H1 (cell line): ENCODE measurements around the gene FAM228B. TPM values are rescaled to one million over a fixed set of nuclear protein-coding genes. Genes with fewer than 3 reads are reported as not detected.

Experiments used
- CTCF ChIA-PET: fragments of 300-600 bp; sonication (Branson Sonifier 250); formaldehyde crosslinking; loops from one replicate; lab custom pipeline; 2021; ENCODE audit not compliant: partially characterized antibody; lab: Charles Lee
- POLR2A ChIA-PET: fragments of 300-600 bp; sonication (Branson Sonifier 250); formaldehyde crosslinking; loops from one replicate; lab custom pipeline; 2021; ENCODE audit warnings: inconsistent platforms; ENCODE audit not compliant: partially characterized antibody; lab: Charles Lee
- DNase-seq, 2 experiments: peaks; one replicate each; pipeline versions ENCODE4 v3.0.0 to v3.0.0-alpha.2; 2010 to 2022; ENCODE audit warnings: low spot score in 2 of 2, low read depth in 1 of 2, mixed read lengths in 1 of 2
- FAIRE-seq: peaks from 2 replicates; lab custom pipeline; 2011; peaks lifted over from hg19 to GRCh38; lab: Jason Lieb, UNC
- H2AFZ ChIP-seq: 2 replicates; pipeline ENCODE4 v1.8.1; 2012; ENCODE audit warnings: low read length, inconsistent platforms
- H2AK5ac ChIP-seq: 2 replicates; pipeline ENCODE4 v1.6.1; 2013; ENCODE audit warnings: low read depth, low read length
- H2BK120ac ChIP-seq: replicated peaks from 2 replicates; pipeline ENCODE3; 2013; ENCODE audit warnings: low read depth, low read length, inconsistent platforms
- H2BK12ac ChIP-seq: 2 replicates; pipeline ENCODE4 v1.6.1; 2013; ENCODE audit warnings: low read depth, low read length
- H2BK15ac ChIP-seq: 2 replicates; pipeline ENCODE4 v1.6.1; 2013; ENCODE audit warnings: low read length
- H2BK20ac ChIP-seq: 2 replicates; pipeline ENCODE4 v1.6.1; 2013; ENCODE audit warnings: low read length
- H2BK5ac ChIP-seq: 2 replicates; pipeline ENCODE4 v1.6.1; 2013; ENCODE audit warnings: low read depth, low read length
- H3K14ac ChIP-seq: 2 replicates; pipeline ENCODE4 v1.6.1; 2013; ENCODE audit warnings: inconsistent platforms; ENCODE audit not compliant: insufficient read length
- H3K18ac ChIP-seq: 2 replicates; pipeline ENCODE4 v1.6.1; 2013; ENCODE audit warnings: low read length; ENCODE audit errors: extremely low read depth
- H3K23ac ChIP-seq: 2 replicates; pipeline ENCODE4 v1.6.1; 2013; ENCODE audit warnings: inconsistent platforms; ENCODE audit not compliant: insufficient read length
- H3K23me2 ChIP-seq: 2 replicates; pipeline ENCODE4 v1.6.1; 2013; ENCODE audit warnings: low read depth, low read length
- H3K27ac ChIP-seq: 2 replicates; pipeline ENCODE4 v1.6.1; 2011; ENCODE audit warnings: low read depth, low read length, inconsistent platforms
- H3K27me3 ChIP-seq, 4 experiments: replicated peaks in 1 of 4; 1 replicate in 1 of 4; 2 replicates in 3 of 4; pipeline versions ENCODE4 v1.6.1 to v1.8.1; 2011 to 2013; ENCODE audit warnings: low read length in 3 of 4, mild to moderate bottlenecking in 3 of 4, inconsistent platforms in 2 of 4, mixed read lengths in 2 of 4, moderate library complexity in 1 of 4; ENCODE audit not compliant: control insufficient read depth in 3 of 4, insufficient read depth in 3 of 4; ENCODE audit errors: extremely low read depth in 1 of 4
- H3K36me3 ChIP-seq, 4 experiments: 2 replicates each; pipeline versions ENCODE4 v1.6.1 to v1.8.1; 2011 to 2013; ENCODE audit warnings: mild to moderate bottlenecking in 4 of 4, low read length in 3 of 4, moderate library complexity in 2 of 4, control low read depth in 1 of 4, inconsistent platforms in 1 of 4; ENCODE audit not compliant: insufficient read depth in 4 of 4, control insufficient read depth in 2 of 4
- H3K4ac ChIP-seq: replicated peaks from 2 replicates; pipeline ENCODE3; 2013; ENCODE audit warnings: low read length, low read depth, mixed read lengths, inconsistent platforms; ENCODE audit not compliant: insufficient read length
- H3K4me1 ChIP-seq, 4 experiments: replicated peaks in 1 of 4; 1 replicate in 1 of 4; 2 replicates in 3 of 4; pipeline versions ENCODE4 v1.6.1 to v1.8.1; 2011 to 2013; ENCODE audit warnings: low read length in 3 of 4, inconsistent platforms in 2 of 4, mixed read lengths in 1 of 4; ENCODE audit not compliant: insufficient read depth in 4 of 4, control insufficient read depth in 3 of 4
- H3K4me2 ChIP-seq, 2 experiments: 2 replicates each; pipeline versions ENCODE4 v1.6.1 to v1.8.1; 2011 to 2013; ENCODE audit warnings: low read depth in 2 of 2, low read length in 2 of 2, control low read depth in 1 of 2, inconsistent platforms in 1 of 2, mild to moderate bottlenecking in 1 of 2; ENCODE audit not compliant: insufficient read depth in 1 of 2
- H3K4me3 ChIP-seq, 4 experiments: fragments of 200-600, 300-600 bp in 1 of 4; sonication (generic), shearing (Covaris generic), sonication (Bioruptor Twin) in 1 of 4; 2 replicates each; pipeline versions ENCODE4 v1.5.1 to v1.8.1; 2011 to 2016; ENCODE audit warnings: low read length in 4 of 4, low read depth in 3 of 4, control low read depth in 2 of 4, inconsistent platforms in 2 of 4, mild to moderate bottlenecking in 2 of 4, mixed read lengths in 1 of 4, moderate library complexity in 1 of 4; ENCODE audit not compliant: insufficient read depth in 2 of 4; ENCODE audit errors: extremely low read depth in 1 of 4
- H3K56ac ChIP-seq: replicated peaks from 2 replicates; pipeline ENCODE3; 2013; ENCODE audit warnings: low read depth, mild to moderate bottlenecking, mixed read lengths, low read length, inconsistent platforms; ENCODE audit not compliant: insufficient read length
- H3K79me1 ChIP-seq: 2 replicates; pipeline ENCODE4 v1.6.1; 2013; ENCODE audit warnings: low read depth, low read length, control low read depth
- H3K79me2 ChIP-seq, 2 experiments: 2 replicates each; pipeline versions ENCODE4 v1.6.1 to v1.8.1; 2012 to 2013; ENCODE audit warnings: low read length in 2 of 2, mild to moderate bottlenecking in 2 of 2, inconsistent platforms in 1 of 2; ENCODE audit not compliant: insufficient read depth in 2 of 2, control insufficient read depth in 1 of 2
- H3K9ac ChIP-seq, 4 experiments: replicated peaks in 1 of 4; 1 replicate in 1 of 4; 2 replicates in 3 of 4; pipeline versions ENCODE4 v1.6.1 to v1.8.1; 2011 to 2013; ENCODE audit warnings: low read depth in 3 of 4, low read length in 3 of 4, control low read depth in 2 of 4, mild to moderate bottlenecking in 2 of 4, moderate library complexity in 2 of 4, inconsistent platforms in 1 of 4; ENCODE audit errors: extremely low read depth in 1 of 4
- H3K9me3 ChIP-seq, 2 experiments: 2 replicates each; pipeline versions ENCODE4 v1.6.1 to v1.8.1; 2012 to 2013; ENCODE audit warnings: mild to moderate bottlenecking in 2 of 2, moderate library complexity in 2 of 2, control low read depth in 1 of 2, inconsistent platforms in 1 of 2, low read depth in 1 of 2, low read length in 1 of 2, mixed read lengths in 1 of 2; ENCODE audit not compliant: insufficient read depth in 2 of 2
- H4K20me1 ChIP-seq, 2 experiments: replicated peaks in 1 of 2; 2 replicates each; pipeline versions ENCODE3 to v1.8.1; 2011 to 2013; ENCODE audit warnings: inconsistent platforms in 2 of 2, low read length in 2 of 2, mild to moderate bottlenecking in 1 of 2; ENCODE audit not compliant: insufficient read depth in 2 of 2, control insufficient read depth in 1 of 2
- H4K5ac ChIP-seq: 2 replicates; pipeline ENCODE4 v1.6.1; 2013; ENCODE audit warnings: low read length, low read depth, mixed read lengths, inconsistent platforms; ENCODE audit not compliant: insufficient read length
- H4K8ac ChIP-seq: 2 replicates; pipeline ENCODE4 v1.8.0; 2013; ENCODE audit warnings: mild to moderate bottlenecking, moderate library complexity, low read length, inconsistent platforms; ENCODE audit not compliant: insufficient read depth; ENCODE audit errors: extremely low read depth
- H4K91ac ChIP-seq: replicated peaks from 2 replicates; pipeline ENCODE3; 2013; ENCODE audit warnings: low read length, mixed read lengths, inconsistent platforms; ENCODE audit not compliant: insufficient read length
- BCL11A ChIP-seq, 2 experiments: IDR thresholded peaks; one replicate each; pipeline ENCODE4 v1.6.1; 2011; ENCODE audit warnings: low read depth in 2 of 2, low read length in 2 of 2, mild to moderate bottlenecking in 2 of 2
- EGR1 ChIP-seq: IDR thresholded peaks from 2 replicates; pipeline ENCODE4 v1.6.1; 2011; ENCODE audit warnings: low read depth, low read length, borderline replicate concordance
- FOSL1 ChIP-seq: IDR thresholded peaks from 2 replicates; pipeline ENCODE4 v1.6.1; 2011; ENCODE audit warnings: mild to moderate bottlenecking, low read depth, low read length, moderate library complexity; ENCODE audit not compliant: insufficient read depth
- SUZ12 ChIP-seq: fragments of 200-600 bp; sonication (generic); IDR thresholded peaks from 2 replicates; pipeline ENCODE4 v1.6.1; 2012; ENCODE audit warnings: mild to moderate bottlenecking, inconsistent platforms, low read length, moderate library complexity, mixed read lengths
- WGBS, 2 experiments: shearing (Covaris generic) in 1 of 2; methylation state at CpG; one replicate each; pipeline versions ENCODE4 v1.1.6 to v1.1.7; 2013 to 2015; ENCODE audit warnings: low lambda C conversion rate in 2 of 2, mixed read lengths in 2 of 2, inconsistent platforms in 1 of 2, low coverage in 1 of 2, missing lambda C conversion rate in 1 of 2; ENCODE audit not compliant: insufficient replicate concordance in 2 of 2, insufficient coverage in 1 of 2, insufficient read length in 1 of 2; ENCODE audit errors: extremely low coverage in 1 of 2, missing lambda C conversion rate in 1 of 2; 5-methylcytosine and 5-hydroxymethylcytosine counted together
- polyA plus RNA-seq, 7 experiments: library from polyadenylated mRNA; depleted of rRNA in 3 of 7; stranded (reverse) in 5 of 7; unstranded in 2 of 7; fragments of >200 nt in 5 of 7; fragments of 200-250 nt in 2 of 7; gene quantifications; 1 replicate in 5 of 7; 2 replicates in 1 of 7; 4 replicates in 1 of 7; pipeline versions ENCODE4 v1.2.1 to v1.2.3, GENCODE V29; 2011 to 2013; ENCODE audit warnings: missing spikeins in 2 of 7, mixed read lengths in 2 of 7
- total RNA-seq: library from RNA; stranded (reverse); fragmentation: NEBNext Ultra II Directional; extraction: Animal tissue kit (Norgen Biotek cat#: 25700); gene quantifications from 2 replicates; pipeline ENCODE4 v1.2.1, GENCODE V29; 2021
- TF ChIP-seq, protein P1 (sequence below): IDR thresholded peaks from 2 replicates; pipeline ENCODE4 v1.6.1; 2012; ENCODE audit warnings: low read length, inconsistent platforms

Gene FAM228B
- total and polyA plus RNA-seq, 2 of the 8 experiments (the other 6 are each of a cell fraction or from before 2014, with no cell fraction given): 1.4 to 3.2 TPM

DNA sequence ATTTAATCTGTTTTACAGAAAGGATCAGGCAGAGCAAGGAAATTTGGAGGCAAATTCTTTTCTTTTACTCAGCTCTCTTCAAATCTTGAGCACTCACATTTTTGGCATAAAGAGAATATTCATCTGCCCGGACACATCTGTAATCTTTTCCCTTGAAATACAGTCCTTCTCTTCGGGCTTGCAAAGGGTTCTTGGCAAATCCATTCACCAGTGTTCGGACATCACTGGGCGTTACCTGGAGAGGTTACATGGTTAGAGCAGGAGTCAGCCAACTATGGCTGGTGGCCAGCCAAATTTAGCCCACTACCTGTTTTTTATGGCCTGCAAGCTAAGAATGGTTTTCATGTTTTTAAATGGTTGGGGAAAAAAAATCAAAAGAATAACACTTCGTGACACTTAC is 2.2 kb upstream of the FAM228B start:
- H3K23me2 ChIP-seq: peaks cover 3% of the 10 kb centered on the region
- no peak overlapping the region for H2BK20ac ChIP-seq
- H3K4me3 ChIP-seq: no peak overlapping the region
- no peak overlapping the region for H2AK5ac ChIP-seq
- no peak overlapping the region for H3K27ac ChIP-seq
- no peak for FAIRE-seq
- CTCF ChIA-PET: interaction anchor here (1.2 to 2.3 kb wide), 3 partner anchors 10 to 38 kb away, joined by 5 to 9 read pairs (median 7); no protein-coding TSS in a partner anchor
- 97% methylated on average over 5 of the region's 5 CpGs; no CpG with 5 or more reads in 1 of the 2 experiments for WGBS, 2 experiments
- no peak overlapping the region for H3K4me2 ChIP-seq
- no peak overlapping the region for H2BK15ac ChIP-seq
- no peak overlapping the region for H3K56ac ChIP-seq
- H3K36me3 ChIP-seq: no peaks in the 10 kb centered on the region
- H3K79me1 ChIP-seq: no peaks in the 10 kb centered on the region
- H3K27me3 ChIP-seq: peaks cover 0 to 10% (median 4%) of the 10 kb centered on the region in 4 experiments; a peak in 4 of 7 replicates
- 0 out of 2 replicates have a peak overlapping the region, but pooled peaks have one; percentile 21 for H2AFZ ChIP-seq
- no peaks in the 10 kb centered on the region for H3K9me3 ChIP-seq
- no peak overlapping the region for H2BK120ac ChIP-seq
- H3K4me1 ChIP-seq: peaks cover 4 to 7% (median 6%) of the 10 kb centered on the region in 4 experiments; a peak in 6 of 7 replicates
- no peak overlapping the region for H3K9ac ChIP-seq
- no peak overlapping the region for H4K8ac ChIP-seq
- H2BK5ac ChIP-seq: no peak overlapping the region
- H3K14ac ChIP-seq: no peak overlapping the region
- H3K23ac ChIP-seq: no peak overlapping the region
- no peaks in the 10 kb centered on the region for H4K20me1 ChIP-seq
- H4K5ac ChIP-seq: no peak overlapping the region
- no peak overlapping the region for H3K4ac ChIP-seq
- no peak overlapping the region for H4K91ac ChIP-seq
- DNase-seq: no peak
- POLR2A ChIA-PET: interaction anchor here (2.0 kb wide), 1 partner anchor 37 kb away, joined by 24 read pairs; the partner anchor contains the start of gene TP53I3
- H2BK12ac ChIP-seq: no peak overlapping the region
- H3K79me2 ChIP-seq: no peaks in the 10 kb centered on the region
- TF ChIP-seq EGR1 (no peak), FOSL1 (no peak), SUZ12 (no peak), BCL11A (IDR thresholded peaks at IDR 0.05; ENCODE audit: low read depth in 2 of 2, low read length in 2 of 2) (no peak)
- TF ChIP-seq, protein P1, sequence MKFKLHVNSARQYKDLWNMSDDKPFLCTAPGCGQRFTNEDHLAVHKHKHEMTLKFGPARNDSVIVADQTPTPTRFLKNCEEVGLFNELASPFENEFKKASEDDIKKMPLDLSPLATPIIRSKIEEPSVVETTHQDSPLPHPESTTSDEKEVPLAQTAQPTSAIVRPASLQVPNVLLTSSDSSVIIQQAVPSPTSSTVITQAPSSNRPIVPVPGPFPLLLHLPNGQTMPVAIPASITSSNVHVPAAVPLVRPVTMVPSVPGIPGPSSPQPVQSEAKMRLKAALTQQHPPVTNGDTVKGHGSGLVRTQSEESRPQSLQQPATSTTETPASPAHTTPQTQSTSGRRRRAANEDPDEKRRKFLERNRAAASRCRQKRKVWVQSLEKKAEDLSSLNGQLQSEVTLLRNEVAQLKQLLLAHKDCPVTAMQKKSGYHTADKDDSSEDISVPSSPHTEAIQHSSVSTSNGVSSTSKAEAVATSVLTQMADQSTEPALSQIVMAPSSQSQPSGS: no peak
- TF ChIP-seq, all 59 proteins: peak for 0
- 0 out of 2 replicates have a peak overlapping the region, but pooled peaks have one; percentile 56 for H3K18ac ChIP-seq
